Measurements from ENCODE around the gene DSC2. TPM values are rescaled to one million over a fixed set of nuclear protein-coding genes. Genes with fewer than 3 reads are reported as not detected.
"Not testable (repeated sequence)": the region's sequence is repeated elsewhere in the genome, so short reads cannot be mapped to it uniquely, and the experiment has no call there.

Gene DSC2
- polyA plus RNA-seq, result not detected

DNA sequence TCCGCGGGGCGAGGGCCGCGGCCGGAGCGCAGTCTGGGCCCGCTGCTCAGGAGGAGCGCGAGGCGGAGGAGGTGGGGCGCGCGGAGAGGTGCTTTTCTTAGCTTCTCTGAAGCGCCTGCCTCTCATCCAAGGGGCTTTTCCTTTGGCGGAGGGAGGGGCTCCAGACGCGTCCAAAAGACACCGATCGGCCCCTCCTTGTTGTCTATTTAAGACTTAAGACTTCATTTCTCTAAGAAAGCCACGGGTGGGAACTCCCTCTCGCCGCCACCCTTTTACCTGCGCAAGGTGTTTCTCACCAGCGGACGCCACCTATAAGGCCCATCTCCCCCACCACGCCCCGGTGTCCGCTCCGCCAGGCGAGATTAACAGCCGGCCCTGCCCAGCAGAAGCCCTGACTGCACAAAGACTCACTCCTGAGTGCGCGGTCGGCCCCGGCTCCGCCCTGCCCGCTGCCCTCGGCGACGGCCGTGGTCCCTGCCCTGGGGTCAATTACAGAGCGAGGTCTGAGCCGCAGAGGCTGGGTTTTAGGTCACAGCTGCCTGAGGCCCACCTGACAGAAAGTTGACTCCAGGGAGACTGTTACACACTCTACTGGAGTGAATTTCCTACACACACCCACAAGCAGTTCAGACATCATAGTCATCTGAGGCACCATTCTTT is at the start of gene DSC2:
Gene DSC2 (minus strand): TSS at position 397 of the 660 bp plus-strand sequence. CDS start 450 bp downstream, outside the sequence.
- peaks cover 7% of the 10 kb centered on the region for H3K27me3 Mint-ChIP-seq
- no peaks in the 10 kb centered on the region for H3K4me1 Mint-ChIP-seq
- H3K9me3 Mint-ChIP-seq, result peaks cover 2 to 6% (median 6%) of the 10 kb centered on the region in 3 donors
- H3K36me3 Mint-ChIP-seq, result peaks cover 3% of the 10 kb centered on the region
- H3K4me3 Mint-ChIP-seq, result no peak within 1 kb of the TSS
- peak within 1 kb of the TSS in 1 of 3 donors; percentile 59 for H3K27ac Mint-ChIP-seq

DNA sequence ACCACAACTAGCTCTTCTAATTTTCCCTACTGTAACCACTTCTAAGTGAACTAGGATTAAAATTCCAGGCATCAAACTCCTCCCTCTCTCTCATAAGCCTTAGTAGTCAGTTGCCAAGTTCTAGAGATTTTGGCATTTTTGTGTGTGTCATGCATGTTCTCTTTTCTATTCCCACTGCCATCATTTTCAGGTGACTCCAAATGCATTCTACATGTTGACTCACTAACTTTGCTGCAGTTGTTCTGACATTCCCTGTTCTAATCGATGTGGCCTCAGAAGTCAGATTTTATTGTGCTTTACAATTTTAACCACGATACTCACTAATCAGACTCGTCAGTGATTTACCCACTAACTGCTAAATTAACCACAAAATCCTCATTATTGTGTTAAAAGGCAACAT is 47.1 kb upstream of the DSC2 start:
- H3K4me1 Mint-ChIP-seq, result peaks cover 0 to 2% (median 0%) of the 10 kb centered on the region in 3 donors
- H3K4me3 Mint-ChIP-seq, result no peak overlapping the region
- peaks cover 3 to 8% (median 5%) of the 10 kb centered on the region in 3 donors for H3K9me3 Mint-ChIP-seq

DNA sequence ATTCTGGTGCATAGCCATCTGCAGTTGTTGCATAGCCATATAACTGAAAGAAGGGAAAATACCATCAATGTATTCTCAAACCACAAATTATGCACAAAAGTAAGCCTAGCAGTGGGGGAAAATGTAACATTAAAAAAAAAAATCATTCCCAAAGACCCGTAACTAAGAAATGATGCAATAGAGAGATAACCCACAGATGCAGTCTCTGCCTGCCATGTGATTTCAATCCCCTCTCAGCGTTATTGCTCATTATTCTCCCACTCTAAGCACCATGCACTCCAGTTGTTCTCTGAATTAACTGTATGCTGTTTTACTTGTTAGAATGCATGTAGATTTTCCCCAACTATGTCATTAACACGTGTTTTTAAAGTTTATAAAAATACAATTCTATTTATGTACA is 46.4 kb upstream of the DSC2 start:
- H3K27me3 Mint-ChIP-seq, result no peaks in the 10 kb centered on the region
- H3K4me1 Mint-ChIP-seq, result peaks cover 0 to 2% (median 0%) of the 10 kb centered on the region in 3 donors
- no peak overlapping the region for H3K27ac Mint-ChIP-seq
- H3K9me3 Mint-ChIP-seq, result peaks cover 3 to 9% (median 5%) of the 10 kb centered on the region in 3 donors
- H3K36me3 Mint-ChIP-seq, result no peaks in the 10 kb centered on the region
- H3K4me3 Mint-ChIP-seq, result no peak overlapping the region

More for the DNA sequence above, 47.1 kb upstream of the DSC2 start:
- no peak overlapping the region for H3K27ac Mint-ChIP-seq
- H3K36me3 Mint-ChIP-seq, result no peaks in the 10 kb centered on the region
- no peaks in the 10 kb centered on the region for H3K27me3 Mint-ChIP-seq

DNA sequence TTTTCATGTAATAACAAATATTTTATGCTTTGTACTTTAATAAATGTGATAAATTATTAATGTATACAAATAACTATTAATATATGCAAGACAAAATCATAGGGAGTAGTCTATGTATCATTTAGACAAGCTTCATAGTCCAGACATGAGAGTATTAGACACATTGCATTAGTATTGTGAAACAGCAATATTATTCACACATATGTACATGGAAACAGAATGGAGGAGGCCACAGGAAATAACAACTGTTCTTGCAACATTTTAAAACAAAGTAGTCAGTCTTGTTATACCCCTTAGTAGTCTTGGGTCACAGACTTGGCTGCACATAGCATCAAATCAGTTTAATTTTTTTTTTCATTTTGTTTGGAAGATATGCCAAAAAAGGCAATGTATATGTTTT is 44.6 kb upstream of the DSC2 start:
- no peaks in the 10 kb centered on the region for H3K27me3 Mint-ChIP-seq
- no peaks in the 10 kb centered on the region for H3K36me3 Mint-ChIP-seq
- peaks cover 0 to 2% (median 0%) of the 10 kb centered on the region in 3 donors for H3K4me1 Mint-ChIP-seq
- H3K9me3 Mint-ChIP-seq, result peaks cover 3 to 9% (median 5%) of the 10 kb centered on the region in 3 donors
- H3K4me3 Mint-ChIP-seq, result no peak overlapping the region
- H3K27ac Mint-ChIP-seq, result no peak overlapping the region

DNA sequence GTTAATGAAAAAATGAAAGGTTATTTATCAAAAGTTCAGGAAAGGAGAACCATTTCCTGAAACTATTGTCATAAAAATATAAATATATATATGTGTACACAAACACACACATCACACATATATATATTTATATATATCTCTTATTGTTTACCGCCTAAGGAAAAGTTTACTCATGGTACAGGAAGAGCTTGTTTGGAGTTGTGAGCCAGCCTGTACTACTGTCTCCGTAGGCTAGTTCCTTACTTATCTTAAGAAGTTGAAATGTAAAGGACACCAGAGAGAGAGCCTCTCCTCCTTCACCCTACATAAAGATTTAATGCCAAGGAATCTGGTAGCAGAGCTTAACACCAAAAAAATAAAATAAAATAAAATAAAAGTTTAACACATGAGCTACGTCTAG is 40.8 kb upstream of the DSC2 start:
- Mint-ChIP-seq H3K36me3 (no peaks in the 10 kb centered on the region), H3K4me1 (peaks cover 0 to 2% (median 0%) of the 10 kb centered on the region in 3 donors), H3K27ac (no peak overlapping the region), H3K9me3 (peaks cover 3 to 14% (median 5%) of the 10 kb centered on the region in 3 donors), H3K27me3 (no peaks in the 10 kb centered on the region), H3K4me3 (no peak overlapping the region)

DNA sequence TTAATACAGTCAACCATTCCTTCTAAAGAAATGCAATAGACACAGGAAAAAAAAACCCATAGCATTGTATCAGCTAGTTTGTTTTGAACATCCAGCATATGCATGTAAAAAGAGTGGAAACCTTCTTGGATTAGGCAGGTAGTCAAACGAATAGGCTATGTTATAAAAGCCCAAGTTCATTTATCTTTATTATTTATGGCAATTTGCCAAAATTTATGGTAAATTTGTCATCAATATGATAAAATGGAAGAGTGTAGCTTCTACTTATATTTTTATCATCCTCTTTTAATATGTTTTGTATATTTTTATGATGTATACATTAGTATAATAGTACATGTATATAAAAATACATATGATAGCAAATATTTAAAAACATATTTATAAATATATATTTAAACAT is 36.5 kb upstream of the DSC2 start:
- no peaks in the 10 kb centered on the region for H3K4me1 Mint-ChIP-seq
- H3K9me3 Mint-ChIP-seq, result peaks cover 0 to 5% (median 0%) of the 10 kb centered on the region in 3 donors
- no peak overlapping the region for H3K27ac Mint-ChIP-seq
- H3K4me3 Mint-ChIP-seq, result no peak overlapping the region
- H3K27me3 Mint-ChIP-seq, result no peaks in the 10 kb centered on the region
- no peaks in the 10 kb centered on the region for H3K36me3 Mint-ChIP-seq

DNA sequence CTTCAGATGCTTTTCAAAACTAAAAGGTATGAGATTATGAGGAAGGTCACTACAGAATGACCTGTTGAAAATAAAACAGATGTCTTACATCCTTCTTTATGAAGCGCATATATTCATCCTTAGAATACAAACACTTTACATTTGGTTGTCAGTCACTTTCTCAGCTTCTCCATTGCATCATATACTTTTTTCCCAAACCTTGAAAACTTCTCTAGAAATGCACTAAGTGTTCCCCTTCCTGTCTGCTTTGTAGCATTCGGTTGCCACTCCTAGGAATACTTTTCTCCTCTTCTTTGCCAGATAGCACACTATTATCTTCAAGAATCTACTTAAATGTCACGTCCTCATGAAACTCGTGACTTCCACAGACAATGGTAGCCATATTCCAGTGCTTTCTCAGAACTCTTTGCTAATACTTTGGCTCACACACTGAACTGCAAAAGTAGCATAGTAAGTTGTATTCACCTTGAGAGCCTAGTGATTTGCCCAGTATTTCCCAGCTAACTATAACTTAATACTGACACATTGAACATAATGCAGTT is 32.8 kb upstream of the DSC2 start:
- Mint-ChIP-seq H3K27ac (no peak overlapping the region), H3K36me3 (peaks cover 1% of the 10 kb centered on the region), H3K4me3 (no peak overlapping the region), H3K9me3 (peaks cover 0 to 5% (median under 1%) of the 10 kb centered on the region in 3 donors), H3K4me1 (no peaks in the 10 kb centered on the region), H3K27me3 (no peaks in the 10 kb centered on the region)

DNA sequence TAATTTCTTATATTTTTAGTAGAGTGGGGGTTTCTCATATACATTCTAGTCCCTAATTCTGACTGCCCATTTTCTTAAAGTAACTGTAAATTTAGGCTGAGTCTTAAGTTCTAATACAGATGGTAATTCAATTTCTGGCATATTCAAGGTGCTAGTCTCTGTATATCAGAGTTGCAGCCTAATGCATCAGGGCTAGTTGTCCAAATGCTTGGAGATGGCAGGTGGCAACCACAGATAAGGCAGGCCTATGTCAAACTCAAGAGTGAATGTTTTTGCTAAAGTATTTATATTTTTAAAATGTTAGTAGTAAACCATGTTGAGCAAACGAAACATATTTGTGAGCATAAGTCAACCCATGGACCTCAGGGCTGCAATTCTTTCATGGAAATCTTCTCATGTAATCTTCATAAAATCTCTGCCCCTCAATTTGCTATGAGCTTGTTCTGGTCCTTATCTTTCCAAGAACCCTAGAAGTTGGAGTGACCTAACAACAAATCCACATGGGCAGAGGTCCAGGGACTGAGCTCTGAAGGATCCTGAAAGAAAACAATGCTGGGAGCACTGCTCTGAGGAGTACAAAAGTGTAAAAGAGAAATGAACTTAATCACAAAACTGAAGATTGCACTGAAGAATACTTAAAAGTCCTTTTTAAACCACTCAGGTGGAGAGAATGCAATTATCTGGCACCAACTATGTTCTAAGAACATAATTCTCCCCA is 27.3 kb upstream of the DSC2 start:
- H3K36me3 Mint-ChIP-seq, result peaks cover 1% of the 10 kb centered on the region
- no peaks in the 10 kb centered on the region for H3K4me1 Mint-ChIP-seq
- H3K9me3 Mint-ChIP-seq, result peaks cover 0 to 4% (median 0%) of the 10 kb centered on the region in 3 donors
- no peak overlapping the region for H3K4me3 Mint-ChIP-seq
- no peaks in the 10 kb centered on the region for H3K27me3 Mint-ChIP-seq
- H3K27ac Mint-ChIP-seq, result no peak overlapping the region

DNA sequence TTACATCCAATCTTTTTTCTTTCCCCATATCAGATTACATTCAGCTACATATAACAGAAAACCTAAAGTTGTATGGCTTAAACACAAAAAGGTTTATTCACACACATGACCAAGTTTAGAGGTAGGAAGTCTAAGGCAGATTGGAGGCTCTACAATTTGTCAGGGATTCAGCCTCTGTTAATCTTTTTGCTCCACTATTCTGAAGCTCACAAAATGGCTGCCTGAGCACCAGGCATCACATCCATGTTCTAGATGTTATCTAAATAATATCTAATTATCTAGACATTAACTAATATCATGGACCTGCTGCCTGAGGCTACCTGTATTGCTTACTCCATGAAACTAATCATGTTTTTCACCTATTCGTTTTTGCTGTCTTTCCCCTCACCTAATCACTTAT is 23.7 kb upstream of the DSC2 start:
- no peak overlapping the region for H3K27ac Mint-ChIP-seq
- peaks cover 0 to 4% (median 3%) of the 10 kb centered on the region in 3 donors for H3K9me3 Mint-ChIP-seq
- H3K4me1 Mint-ChIP-seq, result no peaks in the 10 kb centered on the region
- no peaks in the 10 kb centered on the region for H3K27me3 Mint-ChIP-seq
- H3K36me3 Mint-ChIP-seq, result no peaks in the 10 kb centered on the region
- no peak overlapping the region for H3K4me3 Mint-ChIP-seq

DNA sequence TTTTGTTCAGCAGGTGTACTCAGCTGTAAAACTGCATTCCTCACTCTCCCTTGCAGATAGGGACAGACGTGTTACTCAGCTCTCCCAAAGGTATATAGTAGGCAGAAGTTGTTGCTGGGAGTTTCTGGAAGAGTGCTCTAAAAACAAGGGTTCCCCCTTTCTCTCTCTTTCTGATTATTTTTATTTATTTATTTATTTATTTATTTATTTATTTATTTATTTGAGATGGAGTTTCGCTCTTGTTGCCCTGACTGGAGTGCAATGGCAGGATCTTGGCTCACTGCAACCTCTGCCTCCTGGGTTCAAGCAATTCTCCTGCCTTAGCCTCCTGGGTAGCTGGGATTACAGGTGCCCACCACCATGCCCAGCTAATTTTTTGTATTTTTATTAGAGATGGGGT is 20.9 kb upstream of the DSC2 start:
- not testable (repeated sequence) for H3K27ac Mint-ChIP-seq

DNA sequence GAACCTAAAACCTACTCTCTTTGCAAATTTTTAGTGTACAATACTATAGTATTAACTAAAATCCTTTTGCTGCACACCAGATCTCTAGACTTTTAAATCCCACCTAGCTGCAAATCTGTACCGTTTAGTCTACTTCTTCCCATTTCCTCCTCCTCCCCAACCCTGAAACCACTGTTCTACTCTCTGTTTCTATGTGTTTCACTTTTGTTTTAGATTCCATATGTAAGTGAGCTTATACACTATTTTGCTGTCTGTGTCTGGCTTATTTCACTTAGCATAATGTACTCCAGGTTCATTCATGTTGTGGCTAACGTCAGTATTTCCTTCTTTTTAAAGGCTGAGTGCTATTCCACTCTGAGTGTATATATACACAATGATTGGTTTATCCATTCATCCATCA is 18.4 kb upstream of the DSC2 start:
- Mint-ChIP-seq H3K4me1 (no peaks in the 10 kb centered on the region), H3K27ac (no peak overlapping the region), H3K27me3 (no peaks in the 10 kb centered on the region), H3K36me3 (no peaks in the 10 kb centered on the region), H3K9me3 (peaks cover 3 to 10% (median 7%) of the 10 kb centered on the region in 3 donors), H3K4me3 (no peak overlapping the region)

More for the DNA sequence above, 20.9 kb upstream of the DSC2 start:
- H3K36me3 Mint-ChIP-seq, H3K27me3 Mint-ChIP-seq, H3K4me1 Mint-ChIP-seq, H3K4me3 Mint-ChIP-seq, H3K9me3 Mint-ChIP-seq: not testable (repeated sequence)

DNA sequence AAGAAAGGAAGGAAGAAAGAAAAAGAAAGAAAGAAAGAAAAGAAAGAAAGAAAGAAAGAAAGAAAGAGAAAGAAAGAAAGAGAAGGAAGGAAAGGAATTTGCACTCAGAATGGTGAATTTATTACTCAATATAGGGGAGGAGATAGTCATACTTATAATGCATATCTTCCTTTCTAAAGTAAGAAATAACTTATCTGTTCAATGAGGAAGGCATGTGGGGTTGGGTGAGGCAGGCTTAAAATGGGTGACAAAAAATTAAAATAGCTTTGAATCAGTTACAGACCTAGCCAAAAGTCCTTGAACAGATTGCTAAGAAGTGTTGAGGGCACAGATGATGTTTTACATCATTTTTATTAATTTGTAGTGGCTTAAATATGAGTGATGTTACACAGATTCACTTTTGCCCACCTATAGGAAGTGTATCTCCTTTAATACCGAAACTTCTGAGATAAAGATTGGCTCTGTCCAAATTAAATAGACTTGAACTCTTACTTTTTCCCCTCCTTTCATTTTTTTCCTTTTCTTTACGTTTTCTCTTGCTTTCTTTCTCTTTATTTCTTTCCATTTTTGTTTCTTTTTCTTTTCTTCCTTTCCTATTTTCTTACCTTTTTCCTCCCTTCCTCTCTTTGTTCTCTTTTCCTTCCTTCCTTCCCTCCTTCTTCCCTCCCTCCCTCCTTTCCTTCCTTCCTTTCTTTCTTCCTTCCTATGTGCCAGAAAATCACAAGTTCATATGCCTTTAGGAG is 14.8 kb upstream of the DSC2 start:
- H3K4me1 Mint-ChIP-seq, result no peaks in the 10 kb centered on the region
- no peak overlapping the region for H3K4me3 Mint-ChIP-seq
- peaks cover 1 to 10% (median 5%) of the 10 kb centered on the region in 3 donors for H3K9me3 Mint-ChIP-seq
- no peaks in the 10 kb centered on the region for H3K27me3 Mint-ChIP-seq
- H3K36me3 Mint-ChIP-seq, result no peaks in the 10 kb centered on the region
- H3K27ac Mint-ChIP-seq, result no peak overlapping the region

DNA sequence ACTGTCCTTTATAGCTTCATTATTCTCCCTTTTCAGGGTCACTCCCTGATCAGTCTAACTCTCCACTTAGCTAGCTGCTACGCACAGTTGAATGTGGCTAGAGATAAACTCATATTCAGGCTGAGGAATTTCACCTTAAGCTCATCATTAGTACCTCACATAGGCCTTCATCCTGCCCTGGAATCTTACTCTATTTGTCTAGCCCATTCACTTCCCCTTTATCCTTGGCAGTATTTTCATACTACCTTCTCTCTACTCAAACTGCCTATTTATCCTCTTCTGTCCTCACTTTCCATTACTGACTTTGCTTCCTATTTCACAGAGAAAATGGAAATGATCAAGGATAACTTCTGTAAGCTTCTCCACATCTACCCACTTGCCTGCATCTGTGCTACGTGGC is 10.6 kb upstream of the DSC2 start:
- H3K4me3 Mint-ChIP-seq, result no peak overlapping the region
- H3K36me3 Mint-ChIP-seq, result no peaks in the 10 kb centered on the region
- peaks cover 0 to 12% (median 4%) of the 10 kb centered on the region in 3 donors for H3K9me3 Mint-ChIP-seq
- no peaks in the 10 kb centered on the region for H3K27me3 Mint-ChIP-seq
- H3K27ac Mint-ChIP-seq, result no peak overlapping the region
- H3K4me1 Mint-ChIP-seq, result no peaks in the 10 kb centered on the region

DNA sequence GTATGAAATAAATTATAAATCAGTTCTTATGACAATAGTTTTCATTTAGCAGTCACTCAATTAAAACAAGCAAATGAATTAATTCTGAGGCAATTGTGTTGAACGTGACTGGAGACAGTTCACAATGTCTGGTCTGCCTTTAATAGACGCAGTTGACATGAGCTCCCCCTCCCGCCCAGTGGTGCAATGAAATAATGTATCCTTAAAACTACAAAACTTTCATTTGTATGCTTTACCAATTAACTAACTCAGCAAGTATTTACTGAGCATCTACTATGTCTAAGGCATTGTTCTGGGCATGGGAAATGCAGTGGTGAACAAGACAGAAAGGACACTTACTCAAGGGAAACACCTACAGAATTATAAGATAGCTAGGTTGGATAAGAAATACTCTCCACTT is 3.5 kb upstream of the DSC2 start:
- Mint-ChIP-seq H3K9me3 (peaks cover 0 to 6% (median 2%) of the 10 kb centered on the region in 3 donors), H3K27ac (no peak overlapping the region)

DNA sequence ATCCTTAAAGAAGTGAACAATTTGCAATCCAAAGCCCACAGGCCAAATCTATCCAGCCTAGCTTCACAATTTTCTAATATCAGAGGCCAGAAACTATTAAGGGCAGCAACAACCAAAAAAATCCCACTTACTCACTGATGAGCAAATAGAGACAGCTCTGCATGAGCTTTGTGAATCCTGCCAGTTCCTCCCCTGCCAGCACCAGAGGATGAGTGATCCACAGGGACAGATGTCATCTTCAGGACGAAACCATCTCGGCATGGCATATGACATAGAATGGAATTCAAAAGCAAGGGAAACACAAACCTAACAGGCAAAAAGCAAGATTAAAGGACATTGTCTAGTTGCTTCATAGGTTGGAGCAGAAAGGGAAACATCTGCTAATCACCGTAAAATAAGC is 2.2 kb upstream of the DSC2 start:
- H3K36me3 Mint-ChIP-seq, result peaks cover 3% of the 10 kb centered on the region
- H3K27ac Mint-ChIP-seq, result no peak overlapping the region
- H3K4me3 Mint-ChIP-seq, result no peak overlapping the region
- H3K4me1 Mint-ChIP-seq, result no peaks in the 10 kb centered on the region
- peaks cover 7% of the 10 kb centered on the region for H3K27me3 Mint-ChIP-seq
- peaks cover 2 to 6% (median 4%) of the 10 kb centered on the region in 3 donors for H3K9me3 Mint-ChIP-seq

More for the DNA sequence above, 3.5 kb upstream of the DSC2 start:
- Mint-ChIP-seq H3K4me3 (no peak overlapping the region), H3K27me3 (peaks cover 4% of the 10 kb centered on the region), H3K36me3 (peaks cover 3% of the 10 kb centered on the region), H3K4me1 (no peaks in the 10 kb centered on the region)
